WTC11 (cell line): ENCODE measurements around the gene P3H3. TPM values are rescaled to one million over a fixed set of nuclear protein-coding genes. Genes with fewer than 3 reads are reported as not detected.

ENCODE experiments used
- ATAC-seq: fragments of 200-7000 bp; cut with Tn5 transposase; 2 replicates; pipeline ENCODE4 v1.10.0; 2021; ENCODE audit warnings: mild to moderate bottlenecking, moderate library complexity
- CTCF ChIA-PET: fragments of 300-600 bp; sonication (Branson Sonifier 250); formaldehyde crosslinking; loops from one replicate; lab custom pipeline; 2021; ENCODE audit warnings: antibody characterized with exemption; lab: Charles Lee
- POLR2A ChIA-PET: fragments of 350-600 bp; sonication (Branson Sonifier 250); formaldehyde crosslinking; loops from one replicate; lab custom pipeline; 2021; ENCODE audit warnings: antibody characterized with exemption; lab: Charles Lee
- DNase-seq: peaks from one replicate; pipeline ENCODE4 v3.0.0; 2021; ENCODE audit warnings: low spot score
- H3K27ac Mint-ChIP-seq: 2 replicates; pipeline ENCODE4 v1.8.0; 2021; ENCODE audit warnings: mixed read lengths
- H3K27me3 Mint-ChIP-seq: 2 replicates; pipeline ENCODE4 v1.8.0; 2021; ENCODE audit warnings: low read depth, mild to moderate bottlenecking, moderate library complexity, mixed read lengths
- H3K36me3 Mint-ChIP-seq: 2 replicates; pipeline ENCODE4 v1.8.0; 2021; ENCODE audit warnings: mixed read lengths
- H3K4me1 Mint-ChIP-seq: 2 replicates; pipeline ENCODE4 v1.8.0; 2022; ENCODE audit warnings: mixed read lengths
- H3K4me3 Mint-ChIP-seq: 2 replicates; pipeline ENCODE4 v1.8.0; 2021; ENCODE audit warnings: mild to moderate bottlenecking, moderate library complexity, mixed read lengths
- H3K9me3 Mint-ChIP-seq: 2 replicates; pipeline ENCODE4 v1.8.0; 2021; ENCODE audit warnings: mixed read lengths
- AR ChIP-seq: fragments of 250-450 bp; sonication (Bioruptor Pico); IDR thresholded peaks from 2 replicates; pipeline ENCODE4 v1.9.0; 2021; ENCODE audit warnings: mild to moderate bottlenecking
- ETV6 ChIP-seq: sonication (generic); formaldehyde crosslinking; IDR thresholded peaks from 2 replicates; pipeline ENCODE4 v1.8.1; 2022; ENCODE audit warnings: mild to moderate bottlenecking, missing genetic modification reagents
- FOXK1 ChIP-seq: sonication (generic); formaldehyde crosslinking; IDR thresholded peaks from 2 replicates; pipeline ENCODE4 v1.8.0; 2022; ENCODE audit warnings: mild to moderate bottlenecking, moderate library complexity, missing genetic modification reagents
- GRHL2 ChIP-seq: fragments of 250-450 bp; sonication (Bioruptor Pico); IDR thresholded peaks from 2 replicates; pipeline ENCODE4 v1.8.0; 2022; ENCODE audit warnings: mild to moderate bottlenecking, moderate library complexity; ENCODE audit not compliant: insufficient replicate concordance, severe bottlenecking
- IRF2 ChIP-seq: sonication (generic); formaldehyde crosslinking; IDR thresholded peaks from 2 replicates; pipeline ENCODE4 v1.8.0; 2022; ENCODE audit warnings: low read depth, missing genetic modification reagents, borderline replicate concordance
- KAT7 ChIP-seq: sonication (generic); formaldehyde crosslinking; IDR thresholded peaks from 2 replicates; pipeline ENCODE4 v1.8.1; 2023; ENCODE audit warnings: missing genetic modification reagents, mild to moderate bottlenecking, borderline replicate concordance
- MYBL2 ChIP-seq: sonication (generic); formaldehyde crosslinking; IDR thresholded peaks from 2 replicates; pipeline ENCODE4 v1.8.1; 2023; ENCODE audit warnings: mild to moderate bottlenecking, moderate library complexity, missing genetic modification reagents
- NFATC4 ChIP-seq: fragments of 250-450 bp; sonication (Bioruptor Pico); IDR thresholded peaks from 2 replicates; pipeline ENCODE4 v1.9.0; 2021; ENCODE audit warnings: mild to moderate bottlenecking
- NFYB ChIP-seq: sonication (generic); formaldehyde crosslinking; conservative IDR thresholded peaks from 2 replicates; pipeline ENCODE4 v1.8.0; 2022; ENCODE audit warnings: low read depth, missing genetic modification reagents
- OVOL2 ChIP-seq: fragments of 250-450 bp; sonication (Bioruptor Pico); IDR thresholded peaks from 2 replicates; pipeline ENCODE4 v1.9.0; 2021; ENCODE audit warnings: mild to moderate bottlenecking, borderline replicate concordance
- PRRX2 ChIP-seq: fragments of 250-450 bp; sonication (Bioruptor Pico); IDR thresholded peaks from 2 replicates; pipeline ENCODE4 v1.8.0; 2021; ENCODE audit warnings: mild to moderate bottlenecking
- SP1 ChIP-seq: sonication (generic); formaldehyde crosslinking; conservative IDR thresholded peaks from 2 replicates; pipeline ENCODE4 v1.8.1; 2022; ENCODE audit warnings: missing genetic modification reagents
- ZNF263 ChIP-seq: sonication (generic); formaldehyde crosslinking; IDR thresholded peaks from 2 replicates; pipeline ENCODE4 v1.8.1; 2022; ENCODE audit warnings: low read depth, mild to moderate bottlenecking, moderate library complexity, missing genetic modification reagents
- total RNA-seq: library from RNA; stranded (reverse); gene quantifications from 3 replicates; pipeline ENCODE4 v1.2.3, GENCODE V29; 2021
- TF ChIP-seq, protein P1 (sequence below): sonication (generic); formaldehyde crosslinking; IDR thresholded peaks from 2 replicates; pipeline ENCODE4 v1.8.0; 2023; ENCODE audit warnings: mild to moderate bottlenecking, missing genetic modification reagents
- TF ChIP-seq, protein P2 (sequence below): sonication (generic); formaldehyde crosslinking; IDR thresholded peaks from 2 replicates; pipeline ENCODE4 v1.8.0; 2022; ENCODE audit warnings: mild to moderate bottlenecking, missing genetic modification reagents
- TF ChIP-seq, protein P3 (sequence below): fragments of 250-450 bp; sonication (Bioruptor Pico); IDR thresholded peaks from 2 replicates; pipeline ENCODE4 v1.9.0; 2021; ENCODE audit warnings: mild to moderate bottlenecking
- TF ChIP-seq, protein P4 (sequence below): sonication (generic); formaldehyde crosslinking; IDR thresholded peaks from 2 replicates; pipeline ENCODE4 v1.8.1; 2023; ENCODE audit warnings: mild to moderate bottlenecking, moderate library complexity, missing genetic modification reagents

Gene P3H3
- total RNA-seq, 1 experiment from 2014 or later = 50.7 TPM

- TF ChIP-seq, protein P1, sequence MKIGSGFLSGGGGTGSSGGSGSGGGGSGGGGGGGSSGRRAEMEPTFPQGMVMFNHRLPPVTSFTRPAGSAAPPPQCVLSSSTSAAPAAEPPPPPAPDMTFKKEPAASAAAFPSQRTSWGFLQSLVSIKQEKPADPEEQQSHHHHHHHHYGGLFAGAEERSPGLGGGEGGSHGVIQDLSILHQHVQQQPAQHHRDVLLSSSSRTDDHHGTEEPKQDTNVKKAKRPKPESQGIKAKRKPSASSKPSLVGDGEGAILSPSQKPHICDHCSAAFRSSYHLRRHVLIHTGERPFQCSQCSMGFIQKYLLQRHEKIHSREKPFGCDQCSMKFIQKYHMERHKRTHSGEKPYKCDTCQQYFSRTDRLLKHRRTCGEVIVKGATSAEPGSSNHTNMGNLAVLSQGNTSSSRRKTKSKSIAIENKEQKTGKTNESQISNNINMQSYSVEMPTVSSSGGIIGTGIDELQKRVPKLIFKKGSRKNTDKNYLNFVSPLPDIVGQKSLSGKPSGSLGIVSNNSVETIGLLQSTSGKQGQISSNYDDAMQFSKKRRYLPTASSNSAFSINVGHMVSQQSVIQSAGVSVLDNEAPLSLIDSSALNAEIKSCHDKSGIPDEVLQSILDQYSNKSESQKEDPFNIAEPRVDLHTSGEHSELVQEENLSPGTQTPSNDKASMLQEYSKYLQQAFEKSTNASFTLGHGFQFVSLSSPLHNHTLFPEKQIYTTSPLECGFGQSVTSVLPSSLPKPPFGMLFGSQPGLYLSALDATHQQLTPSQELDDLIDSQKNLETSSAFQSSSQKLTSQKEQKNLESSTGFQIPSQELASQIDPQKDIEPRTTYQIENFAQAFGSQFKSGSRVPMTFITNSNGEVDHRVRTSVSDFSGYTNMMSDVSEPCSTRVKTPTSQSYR = no peak
Observed at GRCh38 chr12:6866163-6866919, 38.1 kb downstream of the P3H3 start (continued).

- peaks cover 68% of the 10 kb centered on the region for H3K36me3 Mint-ChIP-seq
- POLR2A ChIA-PET = interaction anchor here (0.7 to 4.3 kb wide), 8 partner anchors 15 to 97 kb away, joined by 3 to 33 read pairs (median 3); partner anchors contain the start of genes C12orf57, CDCA3, ENO2 and RNU7-1
- CTCF ChIA-PET = interaction anchor here (0.6 to 8.5 kb wide), 9 partner anchors 14 to 183 kb away, joined by 3 to 181 read pairs (median 5); partner anchors contain the start of genes CDCA3, MLF2, RNU7-1 and USP5
- peaks cover 57% of the 10 kb centered on the region for H3K4me1 Mint-ChIP-seq
- H3K27ac Mint-ChIP-seq = peak overlapping the region; percentile 68; the same call in 1 of the 2 replicates
- TF ChIP-seq KAT7 (CRISPR knock-in tag) = 0 out of 2 replicates have a peak, but pooled peaks have one; percentile 20
- TF ChIP-seq ETV6 (CRISPR knock-in tag) = peak; percentile 40; the same call in 1 of the 2 replicates
- TF ChIP-seq PRRX2 (CRISPR knock-in tag) = no peak
- peak; percentile 31; the same call in 1 of the 2 replicates for TF ChIP-seq AR (CRISPR knock-in tag)
- TF ChIP-seq NFATC4 = peak; percentile 76; the same call in 1 of the 2 replicates
- no peak for TF ChIP-seq NFYB (CRISPR knock-in tag)
- TF ChIP-seq, protein P2, sequence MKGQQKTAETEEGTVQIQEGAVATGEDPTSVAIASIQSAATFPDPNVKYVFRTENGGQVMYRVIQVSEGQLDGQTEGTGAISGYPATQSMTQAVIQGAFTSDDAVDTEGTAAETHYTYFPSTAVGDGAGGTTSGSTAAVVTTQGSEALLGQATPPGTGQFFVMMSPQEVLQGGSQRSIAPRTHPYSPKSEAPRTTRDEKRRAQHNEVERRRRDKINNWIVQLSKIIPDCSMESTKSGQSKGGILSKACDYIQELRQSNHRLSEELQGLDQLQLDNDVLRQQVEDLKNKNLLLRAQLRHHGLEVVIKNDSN (CRISPR knock-in tag) = no peak
- H3K4me3 Mint-ChIP-seq = peak overlapping the region; percentile 89
- ATAC-seq (peak; percentile 2), DNase-seq (peak; percentile 32)
- no peaks in the 10 kb centered on the region for H3K27me3 Mint-ChIP-seq
- no peaks in the 10 kb centered on the region for H3K9me3 Mint-ChIP-seq
Observed at GRCh38 chr12:6866920-6867412, 38.8 kb downstream of the P3H3 start.

GRCh38 chr12:6867413-6868210 lies 39.4 kb downstream of the P3H3 start, which contains the start of gene TPI1:
Gene TPI1 (plus strand): TSS chr12:6867531. CDS start chr12:6867567, 36 bp downstream.
- H3K36me3 Mint-ChIP-seq = peaks cover 64% of the 10 kb centered on the region
- ATAC-seq = peak; percentile 63
- peaks cover 60% of the 10 kb centered on the region for H3K4me1 Mint-ChIP-seq
- CTCF ChIA-PET = interaction anchor here (0.6 to 8.5 kb wide), 13 partner anchors 15 to 238 kb away, joined by 3 to 181 read pairs (median 5); partner anchors contain the start of genes C12orf57, CDCA3, MLF2 and RNU7-1
- POLR2A ChIA-PET = interaction anchor here (1.0 to 4.3 kb wide), 11 partner anchors 16 to 114 kb away, joined by 3 to 33 read pairs (median 4); partner anchors contain the start of genes ATN1, C12orf57, CDCA3 and ENO2
- DNase-seq = peak; percentile 79
- peak within 1 kb of the TSS; percentile 89 for H3K4me3 Mint-ChIP-seq
- H3K27me3 Mint-ChIP-seq = no peaks in the 10 kb centered on the region
- H3K9me3 Mint-ChIP-seq = no peaks in the 10 kb centered on the region
- peak within 1 kb of the TSS; percentile 87 for H3K27ac Mint-ChIP-seq
- 0 out of 2 replicates have a peak, but pooled peaks have one; percentile 49 for TF ChIP-seq MYBL2
- TF ChIP-seq, protein P1 = peak; percentile 43; the same call in 1 of the 2 replicates
- TF ChIP-seq GRHL2 (CRISPR knock-in tag) = no peak
- TF ChIP-seq FOXK1 = no peak; the same call in 1 of the 2 replicates
- 0 out of 2 replicates have a peak, but pooled peaks have one; percentile 31 for TF ChIP-seq OVOL2 (CRISPR knock-in tag)
- 0 out of 2 replicates have a peak, but pooled peaks have one; percentile 30 for TF ChIP-seq ZNF263 (CRISPR knock-in tag)
- TF ChIP-seq IRF2 = no peak
- peak; percentile 56 for TF ChIP-seq SP1 (CRISPR knock-in tag)
- TF ChIP-seq, protein P3, sequence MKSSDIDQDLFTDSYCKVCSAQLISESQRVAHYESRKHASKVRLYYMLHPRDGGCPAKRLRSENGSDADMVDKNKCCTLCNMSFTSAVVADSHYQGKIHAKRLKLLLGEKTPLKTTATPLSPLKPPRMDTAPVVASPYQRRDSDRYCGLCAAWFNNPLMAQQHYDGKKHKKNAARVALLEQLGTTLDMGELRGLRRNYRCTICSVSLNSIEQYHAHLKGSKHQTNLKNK (CRISPR knock-in tag) = no peak
- TF ChIP-seq, protein P4, sequence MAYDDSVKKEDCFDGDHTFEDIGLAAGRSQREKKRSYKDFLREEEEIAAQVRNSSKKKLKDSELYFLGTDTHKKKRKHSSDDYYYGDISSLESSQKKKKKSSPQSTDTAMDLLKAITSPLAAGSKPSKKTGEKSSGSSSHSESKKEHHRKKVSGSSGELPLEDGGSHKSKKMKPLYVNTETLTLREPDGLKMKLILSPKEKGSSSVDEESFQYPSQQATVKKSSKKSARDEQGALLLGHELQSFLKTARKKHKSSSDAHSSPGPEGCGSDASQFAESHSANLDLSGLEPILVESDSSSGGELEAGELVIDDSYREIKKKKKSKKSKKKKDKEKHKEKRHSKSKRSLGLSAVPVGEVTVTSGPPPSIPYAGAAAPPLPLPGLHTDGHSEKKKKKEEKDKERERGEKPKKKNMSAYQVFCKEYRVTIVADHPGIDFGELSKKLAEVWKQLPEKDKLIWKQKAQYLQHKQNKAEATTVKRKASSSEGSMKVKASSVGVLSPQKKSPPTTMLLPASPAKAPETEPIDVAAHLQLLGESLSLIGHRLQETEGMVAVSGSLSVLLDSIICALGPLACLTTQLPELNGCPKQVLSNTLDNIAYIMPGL (CRISPR knock-in tag) = peak; percentile 89
